C4-2B (cell line): ENCODE measurements around the gene PKD2L1.
A peak's percentile ranks its signal among the peaks of the same experiment; 100 is the strongest.

ENCODE experiments used
- H3K27ac ChIP-seq: fragments of 450-650 bp; 2 replicates; pipeline ENCODE4 v1.5.1; 2017
- ZFX ChIP-seq: fragments of 450-650 bp; IDR thresholded peaks from 2 replicates; pipeline ENCODE4 v1.6.1; 2017
- TF ChIP-seq, protein P1 (sequence below): fragments of 450-650 bp; conservative IDR thresholded peaks from 2 replicates; pipeline ENCODE4 v1.5.1; 2017; ENCODE audit warnings: mild to moderate bottlenecking

Gene PKD2L1

DNA sequence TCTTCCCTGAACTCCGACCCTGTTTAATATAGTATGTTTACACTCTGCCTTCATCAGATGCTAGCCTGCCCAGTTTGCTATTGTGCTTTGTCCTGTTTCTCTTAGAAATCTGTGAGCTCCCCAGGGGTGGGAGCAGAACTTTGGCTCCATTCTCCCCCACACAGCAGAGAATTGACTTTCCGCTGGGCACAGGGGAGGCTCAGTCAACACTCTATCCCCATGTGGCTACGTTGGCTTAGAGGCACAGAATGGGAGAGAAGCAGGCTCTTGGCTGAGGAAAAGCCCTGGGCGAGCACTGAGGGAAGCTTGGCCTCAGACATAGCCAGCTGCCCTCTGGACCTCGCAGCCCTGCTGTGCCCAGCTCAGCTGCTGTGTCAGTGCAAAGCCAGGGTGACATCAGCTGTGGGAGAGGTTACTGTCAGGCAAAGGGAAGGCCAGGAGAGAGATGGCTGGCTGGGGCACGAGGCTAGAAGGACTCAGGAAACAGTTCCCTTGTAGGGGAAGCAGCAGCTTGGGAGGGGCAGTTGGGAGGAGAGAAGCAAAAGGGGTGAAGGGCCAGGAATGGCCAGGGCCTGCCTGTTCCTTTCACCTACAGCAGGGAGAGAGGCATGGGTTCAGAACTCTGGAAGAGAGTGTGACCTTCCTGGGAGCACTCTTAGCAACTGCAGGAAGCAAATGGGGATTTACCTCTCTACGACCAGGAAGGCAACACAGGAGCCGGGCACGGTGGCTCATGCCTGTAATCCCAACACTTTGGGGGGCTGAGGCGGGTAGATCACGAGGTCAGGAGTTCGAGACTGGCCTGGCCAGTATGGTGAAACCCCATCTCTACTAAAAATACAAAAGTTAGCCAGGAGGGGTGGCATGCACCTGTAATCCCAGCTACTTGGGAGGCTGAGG is 11.2 kb upstream of the PKD2L1 start:
- TF ChIP-seq ZFX = no peak
- peak overlapping the region; percentile 62 for H3K27ac ChIP-seq

DNA sequence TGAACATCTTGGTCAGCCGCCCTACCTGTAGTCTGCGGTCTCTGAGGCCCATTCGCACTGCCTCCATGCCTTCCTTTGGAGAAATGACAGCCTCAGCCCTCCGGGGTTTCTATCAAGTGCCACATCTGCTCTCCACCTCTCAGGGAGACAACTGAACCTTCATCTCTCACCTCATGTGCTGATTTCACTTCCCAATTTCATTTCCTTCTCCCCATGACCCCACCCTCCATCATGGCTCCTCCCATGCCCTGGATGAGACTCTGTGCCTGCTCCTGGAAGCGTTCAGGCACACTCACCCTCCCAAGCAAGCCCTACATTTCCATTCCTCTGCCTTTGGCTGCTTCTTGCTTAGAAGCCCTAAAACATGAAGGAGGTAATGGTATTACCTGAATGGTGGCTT is 9.2 kb upstream of the PKD2L1 start:
- H3K27ac ChIP-seq = no peak overlapping the region
- TF ChIP-seq ZFX = no peak
- TF ChIP-seq, protein P1, sequence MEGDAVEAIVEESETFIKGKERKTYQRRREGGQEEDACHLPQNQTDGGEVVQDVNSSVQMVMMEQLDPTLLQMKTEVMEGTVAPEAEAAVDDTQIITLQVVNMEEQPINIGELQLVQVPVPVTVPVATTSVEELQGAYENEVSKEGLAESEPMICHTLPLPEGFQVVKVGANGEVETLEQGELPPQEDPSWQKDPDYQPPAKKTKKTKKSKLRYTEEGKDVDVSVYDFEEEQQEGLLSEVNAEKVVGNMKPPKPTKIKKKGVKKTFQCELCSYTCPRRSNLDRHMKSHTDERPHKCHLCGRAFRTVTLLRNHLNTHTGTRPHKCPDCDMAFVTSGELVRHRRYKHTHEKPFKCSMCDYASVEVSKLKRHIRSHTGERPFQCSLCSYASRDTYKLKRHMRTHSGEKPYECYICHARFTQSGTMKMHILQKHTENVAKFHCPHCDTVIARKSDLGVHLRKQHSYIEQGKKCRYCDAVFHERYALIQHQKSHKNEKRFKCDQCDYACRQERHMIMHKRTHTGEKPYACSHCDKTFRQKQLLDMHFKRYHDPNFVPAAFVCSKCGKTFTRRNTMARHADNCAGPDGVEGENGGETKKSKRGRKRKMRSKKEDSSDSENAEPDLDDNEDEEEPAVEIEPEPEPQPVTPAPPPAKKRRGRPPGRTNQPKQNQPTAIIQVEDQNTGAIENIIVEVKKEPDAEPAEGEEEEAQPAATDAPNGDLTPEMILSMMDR = no peak

DNA sequence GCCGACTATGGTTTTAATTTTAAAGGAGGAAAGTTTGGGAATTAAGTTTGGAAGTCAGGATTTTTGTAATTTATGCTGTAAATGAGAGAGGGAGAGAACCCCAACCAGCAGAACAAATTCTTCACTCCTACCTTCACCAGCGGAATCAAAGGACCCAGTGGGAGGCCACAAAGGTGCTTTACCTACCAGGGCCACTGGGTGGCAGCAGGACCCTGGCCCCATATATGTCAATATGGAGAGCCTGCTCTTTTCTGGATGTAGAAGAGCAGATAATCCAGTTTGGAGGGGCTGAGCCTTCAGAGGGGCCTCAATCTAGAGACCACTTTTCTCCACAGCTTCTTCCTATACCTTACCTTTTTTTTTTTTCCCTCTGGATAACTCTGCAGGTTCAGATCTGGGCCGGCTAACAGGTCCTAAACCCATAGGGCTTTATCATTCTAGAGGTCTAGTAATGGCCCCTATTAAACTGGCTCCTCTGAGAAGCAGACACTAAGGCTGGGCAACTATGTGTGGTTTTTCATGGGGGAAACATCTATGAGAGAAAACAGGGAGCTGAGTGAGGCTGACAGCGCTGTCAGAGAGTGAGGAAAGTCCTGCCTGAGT is 8.5 kb upstream of the PKD2L1 start:
- H3K27ac ChIP-seq = no peak overlapping the region
- TF ChIP-seq, protein P1 = peak; percentile 84
- no peak for TF ChIP-seq ZFX

DNA sequence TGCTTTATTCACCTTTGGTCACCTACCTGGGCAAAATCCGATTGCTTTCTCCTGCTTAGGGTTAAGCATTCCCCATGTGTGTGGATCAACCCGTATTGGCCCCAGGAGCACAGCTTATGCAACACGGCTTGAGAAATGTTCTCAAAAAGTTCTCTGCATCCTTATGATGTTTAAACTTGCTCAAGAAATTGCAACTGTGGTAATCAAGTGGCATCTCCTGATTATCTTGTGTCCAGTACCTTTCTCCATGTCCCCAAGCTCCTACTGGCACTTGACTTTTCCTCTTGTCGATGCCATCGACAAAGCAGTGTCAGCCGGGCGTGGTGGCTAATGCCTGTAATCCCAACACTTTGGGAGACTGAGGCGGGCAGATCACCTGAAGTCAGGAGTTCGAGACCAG is 4.7 kb upstream of the PKD2L1 start:
- TF ChIP-seq, protein P1 = no peak
- no peak for TF ChIP-seq ZFX
- H3K27ac ChIP-seq = no peak overlapping the region

DNA sequence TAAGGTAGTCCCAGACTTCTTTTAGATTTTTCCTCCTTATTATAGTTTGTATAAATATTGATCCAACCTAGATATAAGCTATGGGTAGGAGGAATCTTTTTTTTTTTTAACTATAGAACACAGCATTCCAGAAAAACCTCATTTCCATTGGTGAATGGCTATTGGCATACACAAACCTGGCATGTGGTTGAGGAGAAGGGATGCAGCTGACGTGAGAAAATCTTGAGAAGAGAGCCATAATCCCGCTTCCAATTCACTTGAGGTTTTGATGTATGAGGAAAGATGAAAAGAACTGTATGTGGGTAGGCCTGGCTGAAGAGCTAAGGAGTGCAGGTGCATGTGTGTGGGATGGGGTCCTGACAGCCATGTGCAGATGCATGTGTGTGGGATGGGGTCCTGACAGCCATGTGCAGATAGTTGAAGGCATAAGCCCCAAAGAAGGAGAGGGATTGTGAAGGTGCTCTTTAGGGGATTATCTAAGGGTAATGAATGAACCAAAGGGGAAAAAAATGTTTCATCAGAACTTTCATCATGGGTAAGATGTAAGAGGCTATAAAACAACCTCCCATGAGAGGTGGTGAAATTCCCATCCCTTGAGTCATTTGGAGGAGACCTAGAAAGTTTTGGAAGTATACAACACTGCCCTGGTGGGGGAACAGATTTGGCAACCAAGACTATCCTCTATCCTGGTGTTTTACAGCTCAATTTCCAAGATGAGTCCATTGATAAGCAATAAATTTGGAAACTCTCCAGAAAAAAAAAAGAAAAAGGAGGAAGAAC is 3.8 kb upstream of the PKD2L1 start:
- TF ChIP-seq, protein P1 = no peak
- H3K27ac ChIP-seq = no peak overlapping the region

DNA sequence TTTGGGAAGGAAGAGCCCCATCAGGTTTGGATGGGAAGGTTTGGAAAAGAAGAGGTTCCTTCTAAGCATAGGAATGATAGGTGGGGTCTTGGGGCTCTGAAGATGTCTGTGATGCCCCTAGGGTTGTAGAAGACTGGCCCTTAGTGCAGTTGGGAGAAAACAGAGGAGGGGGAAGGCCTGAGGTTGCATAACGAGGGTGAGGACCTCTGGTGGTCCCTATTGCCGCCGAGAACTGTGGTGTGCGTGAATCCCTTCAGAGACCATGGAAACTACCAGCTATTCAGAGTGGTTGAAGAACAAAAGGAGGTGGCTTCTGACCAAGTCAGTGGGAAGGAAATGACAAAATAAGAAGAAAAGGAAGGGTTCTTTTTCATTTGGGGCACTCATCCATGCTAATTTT is 3.1 kb upstream of the PKD2L1 start:
- no peak for TF ChIP-seq ZFX
- TF ChIP-seq, protein P1 = no peak
- no peak overlapping the region for H3K27ac ChIP-seq

DNA sequence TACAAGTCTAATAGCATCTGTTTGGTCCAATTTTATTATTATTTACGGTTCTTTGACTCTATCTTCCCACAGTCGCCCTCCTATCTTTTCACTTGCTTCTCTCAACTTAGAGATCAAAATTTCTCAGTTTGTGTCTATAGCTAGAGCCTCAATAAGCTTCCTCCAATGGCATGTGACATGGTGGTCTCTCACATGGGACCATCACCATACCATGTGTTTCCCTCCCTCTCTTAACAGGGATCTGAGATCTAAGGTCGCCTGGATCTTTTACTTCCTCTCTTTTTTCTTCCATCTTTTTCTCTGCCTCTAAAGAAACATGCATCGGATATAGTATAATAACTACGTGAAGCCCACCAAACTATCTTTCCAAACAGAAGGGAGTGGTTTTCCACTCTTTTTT is 1.8 kb downstream of the PKD2L1 start:
- TF ChIP-seq, protein P1 = no peak
- no peak for TF ChIP-seq ZFX
- no peak overlapping the region for H3K27ac ChIP-seq
